ENCODE results near the gene RAB28. TPM values are rescaled to one million over a fixed set of nuclear protein-coding genes. Genes with fewer than 3 reads are reported as not detected.

Gene RAB28
- total and polyA plus RNA-seq, 9 of the 15 experiments (the other 6 are each of a cell fraction or from before 2014, with no cell fraction given): 6.7 to 40.4 (median 23.0) TPM

- Histone ChIP-seq H3K79me2 (ENCODE audit: control insufficient read depth, insufficient read depth, low read length) (0 out of 3 replicates have a peak, but pooled peaks cover under 1% of the 10 kb centered on the region), H2AFZ (ENCODE audit: low read depth, low read length) (no peak overlapping the region), H3K9ac (ENCODE audit: insufficient read depth in 1 of 2, low read depth in 2 of 2, low read length in 2 of 2) (no peak overlapping the region), H3K27me3 (ENCODE audit: control insufficient read depth in 2 of 2, insufficient read depth in 2 of 2, low read length in 2 of 2) (no peaks in the 10 kb centered on the region), H4K20me1 (replicated peaks; ENCODE audit: control insufficient read depth, insufficient read depth, low read length) (no peaks in the 10 kb centered on the region), H3K4me1 (replicated peaks in 1 of 2; ENCODE audit: control insufficient read depth in 2 of 2, insufficient read depth in 2 of 2, low read length in 2 of 2) (peaks cover 0 to 9% of the 10 kb centered on the region in 2 experiments; a peak in 2 of 5 replicates), H3K9me1 (ENCODE audit: control insufficient read depth, insufficient read depth, low read length) (no peaks in the 10 kb centered on the region), H3K27ac (ENCODE audit: extremely low read depth, low read depth, low read length) (no peak overlapping the region), H3K36me3 (ENCODE audit: control insufficient read depth, insufficient read depth, low read length) (no peaks in the 10 kb centered on the region), H3K4me3 (no peak overlapping the region), H3K4me2 (ENCODE audit: insufficient read depth, low read length) (no peak overlapping the region), H3K9me3 (replicated peaks; ENCODE audit: control insufficient read depth, insufficient read depth, low read depth, low read length) (no peaks in the 10 kb centered on the region)
- intact Hi-C loops (cut with micrococcal nuclease): no loop called here
- no peak for DNase-seq (ENCODE audit: extremely low read depth in 1 of 4, low spot score in 3 of 4)
- 72% methylated on average over 2 of the region's 2 CpGs for WGBS (ENCODE audit: insufficient coverage, low coverage, missing lambda C conversion rate)
- TF ChIP-seq JUND (IDR thresholded peaks at IDR 0.05; ENCODE audit: borderline replicate concordance, low read depth, low read length) (no peak), JUND (tag; IDR thresholded peaks at IDR 0.05; ENCODE audit: borderline replicate concordance, low read depth, low read length) (no peak), SMC3 (conservative IDR thresholded peaks at IDR 0.05; ENCODE audit: insufficient read depth, low read depth, low read length) (no peak), AFF1 (IDR thresholded peaks at IDR 0.05; ENCODE audit: low read depth in 1 of 2, partially characterized antibody in 2 of 2) (no peak), RBM17 (IDR thresholded peaks at IDR 0.05; ENCODE audit: borderline replicate concordance, low read depth, low read length) (no peak), ILF3 (IDR thresholded peaks at IDR 0.05; ENCODE audit: borderline replicate concordance) (no peak), PHB (CRISPR knock-in tag; IDR thresholded peaks at IDR 0.05) (no peak), ZNF639 (CRISPR knock-in tag; conservative IDR thresholded peaks at IDR 0.05 in 1 of 2, IDR thresholded peaks at IDR 0.05 in 1 of 2) (no peak), CLOCK (CRISPR knock-in tag; IDR thresholded peaks at IDR 0.05; ENCODE audit: borderline replicate concordance) (no peak), ERF (CRISPR knock-in tag; IDR thresholded peaks at IDR 0.05) (no peak), KAT2B (IDR thresholded peaks at IDR 0.05; ENCODE audit: low read depth, low read length) (no peak), BRD9 (IDR thresholded peaks at IDR 0.05; ENCODE audit: low read depth, partially characterized antibody) (no peak)
- POLR2A ChIA-PET: no interaction called here
- no peak for ATAC-seq
- BruUV-seq (replicated peaks): no TSS peak
- CTCF ChIA-PET (ENCODE audit: low intra/inter-chr PET ratio): no interaction called here
- in situ Hi-C loops (cut with MboI): no loop called here
- FAIRE-seq: no peak
Measured at GRCh38 chr4:13403833-13404232, 80.3 kb downstream of the RAB28 start.
